ENCODE measurements around the gene COL7A1. TPM values are rescaled to one million over a fixed set of nuclear protein-coding genes. Genes with fewer than 3 reads are reported as not detected.

COL7A1 gene
- total and polyA plus RNA-seq, 2 experiments from 2014 or later: 4.0 to 7.9 TPM

DNA sequence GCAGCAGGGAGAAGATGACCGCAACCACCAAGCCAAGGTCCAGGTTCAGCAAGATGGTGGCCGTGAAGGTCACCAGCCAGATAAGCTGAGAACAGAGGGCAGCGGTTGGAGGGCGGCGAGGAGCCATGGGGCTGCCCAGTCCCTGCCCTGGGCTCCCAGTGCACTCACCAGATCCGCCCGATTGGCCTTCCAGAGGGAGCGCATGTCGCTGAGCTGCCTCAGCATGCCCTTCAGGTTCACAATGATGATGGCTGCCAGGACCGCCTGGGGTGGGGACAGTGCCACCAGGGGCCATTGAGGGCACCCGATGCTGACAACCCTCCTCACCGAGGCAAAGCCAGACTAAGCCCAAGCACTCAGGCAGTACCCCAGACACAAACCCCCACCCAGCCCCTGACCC is 34.8 kb upstream of the COL7A1 start (continued):
- TF ChIP-seq, protein P1, sequence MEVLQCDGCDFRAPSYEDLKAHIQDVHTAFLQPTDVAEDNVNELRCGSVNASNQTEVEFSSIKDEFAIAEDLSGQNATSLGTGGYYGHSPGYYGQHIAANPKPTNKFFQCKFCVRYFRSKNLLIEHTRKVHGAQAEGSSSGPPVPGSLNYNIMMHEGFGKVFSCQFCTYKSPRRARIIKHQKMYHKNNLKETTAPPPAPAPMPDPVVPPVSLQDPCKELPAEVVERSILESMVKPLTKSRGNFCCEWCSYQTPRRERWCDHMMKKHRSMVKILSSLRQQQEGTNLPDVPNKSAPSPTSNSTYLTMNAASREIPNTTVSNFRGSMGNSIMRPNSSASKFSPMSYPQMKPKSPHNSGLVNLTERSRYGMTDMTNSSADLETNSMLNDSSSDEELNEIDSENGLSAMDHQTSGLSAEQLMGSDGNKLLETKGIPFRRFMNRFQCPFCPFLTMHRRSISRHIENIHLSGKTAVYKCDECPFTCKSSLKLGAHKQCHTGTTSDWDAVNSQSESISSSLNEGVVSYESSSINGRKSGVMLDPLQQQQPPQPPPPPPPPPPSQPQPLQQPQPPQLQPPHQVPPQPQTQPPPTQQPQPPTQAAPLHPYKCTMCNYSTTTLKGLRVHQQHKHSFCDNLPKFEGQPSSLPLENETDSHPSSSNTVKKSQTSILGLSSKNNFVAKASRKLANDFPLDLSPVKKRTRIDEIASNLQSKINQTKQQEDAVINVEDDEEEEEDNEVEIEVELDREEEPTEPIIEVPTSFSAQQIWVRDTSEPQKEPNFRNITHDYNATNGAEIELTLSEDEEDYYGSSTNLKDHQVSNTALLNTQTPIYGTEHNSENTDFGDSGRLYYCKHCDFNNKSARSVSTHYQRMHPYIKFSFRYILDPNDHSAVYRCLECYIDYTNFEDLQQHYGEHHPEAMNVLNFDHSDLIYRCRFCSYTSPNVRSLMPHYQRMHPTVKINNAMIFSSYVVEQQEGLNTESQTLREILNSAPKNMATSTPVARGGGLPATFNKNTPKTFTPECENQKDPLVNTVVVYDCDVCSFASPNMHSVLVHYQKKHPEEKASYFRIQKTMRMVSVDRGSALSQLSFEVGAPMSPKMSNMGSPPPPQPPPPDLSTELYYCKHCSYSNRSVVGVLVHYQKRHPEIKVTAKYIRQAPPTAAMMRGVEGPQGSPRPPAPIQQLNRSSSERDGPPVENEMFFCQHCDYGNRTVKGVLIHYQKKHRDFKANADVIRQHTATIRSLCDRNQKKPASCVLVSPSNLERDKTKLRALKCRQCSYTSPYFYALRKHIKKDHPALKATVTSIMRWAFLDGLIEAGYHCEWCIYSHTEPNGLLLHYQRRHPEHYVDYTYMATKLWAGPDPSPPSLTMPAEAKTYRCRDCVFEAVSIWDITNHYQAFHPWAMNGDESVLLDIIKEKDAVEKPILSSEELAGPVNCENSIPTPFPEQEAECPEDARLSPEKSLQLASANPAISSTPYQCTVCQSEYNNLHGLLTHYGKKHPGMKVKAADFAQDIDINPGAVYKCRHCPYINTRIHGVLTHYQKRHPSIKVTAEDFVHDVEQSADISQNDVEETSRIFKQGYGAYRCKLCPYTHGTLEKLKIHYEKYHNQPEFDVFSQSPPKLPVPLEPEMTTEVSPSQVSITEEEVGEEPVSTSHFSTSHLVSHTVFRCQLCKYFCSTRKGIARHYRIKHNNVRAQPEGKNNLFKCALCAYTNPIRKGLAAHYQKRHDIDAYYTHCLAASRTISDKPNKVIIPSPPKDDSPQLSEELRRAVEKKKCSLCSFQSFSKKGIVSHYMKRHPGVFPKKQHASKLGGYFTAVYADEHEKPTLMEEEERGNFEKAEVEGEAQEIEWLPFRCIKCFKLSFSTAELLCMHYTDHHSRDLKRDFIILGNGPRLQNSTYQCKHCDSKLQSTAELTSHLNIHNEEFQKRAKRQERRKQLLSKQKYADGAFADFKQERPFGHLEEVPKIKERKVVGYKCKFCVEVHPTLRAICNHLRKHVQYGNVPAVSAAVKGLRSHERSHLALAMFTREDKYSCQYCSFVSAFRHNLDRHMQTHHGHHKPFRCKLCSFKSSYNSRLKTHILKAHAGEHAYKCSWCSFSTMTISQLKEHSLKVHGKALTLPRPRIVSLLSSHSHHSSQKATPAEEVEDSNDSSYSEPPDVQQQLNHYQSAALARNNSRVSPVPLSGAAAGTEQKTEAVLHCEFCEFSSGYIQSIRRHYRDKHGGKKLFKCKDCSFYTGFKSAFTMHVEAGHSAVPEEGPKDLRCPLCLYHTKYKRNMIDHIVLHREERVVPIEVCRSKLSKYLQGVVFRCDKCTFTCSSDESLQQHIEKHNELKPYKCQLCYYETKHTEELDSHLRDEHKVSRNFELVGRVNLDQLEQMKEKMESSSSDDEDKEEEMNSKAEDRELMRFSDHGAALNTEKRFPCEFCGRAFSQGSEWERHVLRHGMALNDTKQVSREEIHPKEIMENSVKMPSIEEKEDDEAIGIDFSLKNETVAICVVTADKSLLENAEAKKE (CRISPR knock-in tag; IDR thresholded peaks at IDR 0.05): no peak

DNA sequence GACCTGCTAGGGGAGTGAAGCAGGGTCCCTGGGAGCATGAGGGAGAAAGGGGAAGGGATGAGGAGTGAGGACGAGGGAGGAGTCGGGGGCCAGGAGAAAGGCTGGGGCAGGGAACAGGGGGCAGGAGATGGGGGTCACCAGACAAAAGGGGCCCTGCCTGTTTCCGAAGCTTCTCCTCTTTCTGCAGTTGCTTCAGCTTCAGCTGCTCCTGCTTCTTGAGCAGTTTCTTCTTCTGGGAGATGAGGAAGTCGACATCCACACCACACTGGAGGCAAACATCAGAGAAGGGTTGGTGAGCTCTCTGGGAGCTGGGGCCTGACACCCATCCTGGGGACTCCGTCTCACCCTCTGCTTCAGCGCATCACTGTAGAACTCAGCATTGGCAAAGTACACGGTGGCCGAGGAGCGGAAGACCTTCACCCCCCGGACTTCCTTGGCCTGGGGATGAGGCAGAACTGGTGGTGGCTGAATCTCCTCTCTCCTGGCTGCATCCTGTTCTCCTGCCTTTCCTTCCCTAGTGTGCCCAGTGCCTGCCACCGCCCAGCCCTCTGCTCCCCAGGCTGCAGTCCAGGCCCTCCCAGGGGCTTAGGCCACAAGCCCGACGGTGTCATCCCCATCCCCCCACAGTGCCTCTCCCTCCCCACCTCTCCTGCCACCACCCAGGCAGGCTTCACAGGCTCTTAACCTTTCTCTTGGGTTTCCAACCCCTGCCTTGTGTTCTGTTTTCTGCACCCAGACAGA is 33.3 kb upstream of the COL7A1 start:
- H3K4me3 Mint-ChIP-seq: no peak overlapping the region
- Histone ChIP-seq H3K36me3 (ENCODE audit: insufficient read depth) (peaks cover 11% of the 10 kb centered on the region; the same call in 1 of the 2 replicates), H3K9me2 (ENCODE audit: insufficient read depth) (no peaks in the 10 kb centered on the region)
- TF ChIP-seq, protein P2, sequence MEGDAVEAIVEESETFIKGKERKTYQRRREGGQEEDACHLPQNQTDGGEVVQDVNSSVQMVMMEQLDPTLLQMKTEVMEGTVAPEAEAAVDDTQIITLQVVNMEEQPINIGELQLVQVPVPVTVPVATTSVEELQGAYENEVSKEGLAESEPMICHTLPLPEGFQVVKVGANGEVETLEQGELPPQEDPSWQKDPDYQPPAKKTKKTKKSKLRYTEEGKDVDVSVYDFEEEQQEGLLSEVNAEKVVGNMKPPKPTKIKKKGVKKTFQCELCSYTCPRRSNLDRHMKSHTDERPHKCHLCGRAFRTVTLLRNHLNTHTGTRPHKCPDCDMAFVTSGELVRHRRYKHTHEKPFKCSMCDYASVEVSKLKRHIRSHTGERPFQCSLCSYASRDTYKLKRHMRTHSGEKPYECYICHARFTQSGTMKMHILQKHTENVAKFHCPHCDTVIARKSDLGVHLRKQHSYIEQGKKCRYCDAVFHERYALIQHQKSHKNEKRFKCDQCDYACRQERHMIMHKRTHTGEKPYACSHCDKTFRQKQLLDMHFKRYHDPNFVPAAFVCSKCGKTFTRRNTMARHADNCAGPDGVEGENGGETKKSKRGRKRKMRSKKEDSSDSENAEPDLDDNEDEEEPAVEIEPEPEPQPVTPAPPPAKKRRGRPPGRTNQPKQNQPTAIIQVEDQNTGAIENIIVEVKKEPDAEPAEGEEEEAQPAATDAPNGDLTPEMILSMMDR (conservative IDR thresholded peaks at IDR 0.05; ENCODE audit: low read depth in 2 of 2): no peak
- TF ChIP-seq, protein P1 (CRISPR knock-in tag; IDR thresholded peaks at IDR 0.05): no peak
- TF ChIP-seq CREB1 (CRISPR knock-in tag; IDR thresholded peaks at IDR 0.05; ENCODE audit: low read depth) (no peak), NANOG (IDR thresholded peaks at IDR 0.05; ENCODE audit: borderline replicate concordance) (no peak), STAT1 (IDR thresholded peaks at IDR 0.05; ENCODE audit: unreplicated experiment) (no peak), ZNF114 (CRISPR knock-in tag; IDR thresholded peaks at IDR 0.05) (no peak)

More for the DNA sequence above, 33.3 kb upstream of the COL7A1 start:
- Mint-ChIP-seq H3K27me3 (ENCODE audit: insufficient read depth, low read depth, poor library complexity) (peaks cover 10% of the 10 kb centered on the region), H3K27ac (no peak overlapping the region), H3K36me3 (ENCODE audit: low read depth) (peaks cover 69% of the 10 kb centered on the region), H3K9me3 (no peaks in the 10 kb centered on the region), H3K4me1 (peaks cover 15% of the 10 kb centered on the region; the same call in 2 of the 3 replicates)
- DNase-seq (ENCODE audit: low spot score) (no peak), ATAC-seq (no peak)
- Histone ChIP-seq H3K27me3 (ENCODE audit: insufficient read depth) (no peaks in the 10 kb centered on the region), H3K79me2 (replicated peaks; ENCODE audit: insufficient read depth) (no peaks in the 10 kb centered on the region), H3K4me2 (no peak overlapping the region), H3F3A (replicated peaks; ENCODE audit: low read depth) (peaks cover 5% of the 10 kb centered on the region; the same call in 1 of the 2 replicates), H4K20me1 (replicated peaks; ENCODE audit: insufficient read depth) (peaks cover 5% of the 10 kb centered on the region), H3K27ac (ENCODE audit: low read depth) (no peak overlapping the region), H3K4me1 (ENCODE audit: insufficient read depth) (0 out of 2 replicates have a peak, but pooled peaks cover 3% of the 10 kb centered on the region), H3K4me3 (no peak overlapping the region), H2AFZ (no peak overlapping the region)
